HG02610 (cell line): Measurements from ENCODE around the gene PLIN4.

Experiments
- ATAC-seq: cut with Tn5 transposase; IDR thresholded peaks from one replicate; pipeline ENCODE4 v1.9.1; 2021; ENCODE audit warnings: mild to moderate bottlenecking, moderate library complexity; ENCODE audit not compliant: unreplicated experiment

Gene PLIN4

GRCh38 chr19:4456843-4457653 lies 61.2 kb downstream of the PLIN4 start:
- no peak for ATAC-seq

GRCh38 chr19:4456476-4456842 lies 61.8 kb downstream of the PLIN4 start:
- no peak for ATAC-seq

DNA sequence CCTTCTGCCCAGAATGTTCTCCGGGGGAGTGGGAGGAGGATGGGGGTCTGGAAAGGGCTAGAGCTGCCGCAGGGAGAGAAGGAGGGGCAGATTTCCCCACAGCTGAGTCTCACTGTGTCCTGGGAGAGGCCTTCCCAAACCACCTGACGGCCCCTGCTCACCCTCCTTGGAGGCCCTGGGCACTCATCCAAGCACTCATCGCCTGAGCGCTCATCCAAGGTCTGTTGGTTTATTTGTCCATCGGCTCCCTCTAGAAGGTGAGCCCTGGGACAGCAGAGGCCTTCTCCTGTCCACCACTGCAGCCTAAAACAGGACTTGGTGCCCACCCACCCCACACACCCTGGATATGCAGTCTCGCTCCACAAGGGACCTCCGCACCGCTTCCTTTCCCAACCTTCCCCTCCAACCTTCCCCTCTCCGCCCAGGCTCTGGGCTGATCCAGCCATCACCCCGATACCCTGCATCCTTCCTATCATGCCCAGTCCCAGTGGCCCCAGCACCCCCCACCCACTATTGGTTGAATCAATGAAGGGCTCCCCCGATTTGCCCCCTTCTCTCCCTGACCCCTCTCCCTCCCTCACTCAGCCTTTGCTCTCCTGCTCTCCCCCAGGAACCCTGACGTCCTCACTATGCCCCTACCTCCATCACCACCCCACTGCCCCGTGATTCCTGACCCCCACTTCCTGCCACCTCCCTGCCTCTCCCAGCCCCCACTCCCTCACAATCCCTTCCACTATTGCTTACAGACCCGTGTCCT lies 62.4 kb downstream of the PLIN4 start:
- ATAC-seq, result no peak

DNA sequence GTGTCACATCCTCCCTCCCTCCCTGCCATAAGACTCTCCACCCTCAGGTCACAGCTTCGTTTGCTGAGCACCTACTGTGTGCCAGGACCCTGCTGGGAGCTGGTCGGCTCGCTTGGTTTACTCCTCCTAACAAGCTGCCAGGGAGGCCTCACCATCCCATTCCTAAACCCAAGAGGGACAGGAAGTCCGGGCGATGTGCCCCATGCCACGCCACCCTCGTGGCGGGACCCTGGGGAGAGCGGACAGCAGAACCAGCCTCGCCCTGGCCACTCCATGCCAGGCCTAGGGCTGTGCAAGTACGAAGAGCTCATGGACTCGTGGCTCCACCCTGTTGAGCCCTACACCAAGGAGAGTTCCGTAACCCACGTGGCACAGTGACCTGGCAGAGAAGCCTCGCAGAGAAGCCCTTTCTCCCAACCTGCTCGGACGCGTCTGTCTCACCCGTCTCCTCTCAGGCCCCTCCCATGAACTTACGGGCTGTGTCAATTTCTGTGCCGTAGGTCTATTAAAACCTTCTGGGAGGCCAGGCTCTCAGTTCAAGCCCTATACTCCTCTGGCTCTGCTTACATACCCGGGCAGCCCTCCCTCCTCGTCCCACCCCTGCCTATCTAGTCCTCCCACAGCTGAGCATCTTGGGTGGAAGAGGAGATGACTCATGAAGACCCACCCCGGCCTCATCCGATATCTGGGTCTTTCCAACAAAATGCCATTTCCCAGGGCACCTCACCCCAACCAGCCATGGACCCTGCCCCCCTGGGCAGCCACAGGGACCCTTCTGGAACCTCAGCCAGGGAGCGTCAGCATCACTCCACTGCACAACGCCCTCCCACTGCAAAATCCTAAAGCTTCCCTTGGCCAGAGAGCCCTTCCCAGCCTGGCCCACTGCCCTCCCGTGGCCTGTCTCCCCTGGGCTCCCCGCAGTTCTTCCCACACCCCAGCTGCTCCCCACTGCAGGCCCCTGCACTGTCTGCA lies 63.3 kb downstream of the PLIN4 start:
- ATAC-seq, result no peak

GRCh38 chr19:4453232-4454179 lies 64.8 kb downstream of the PLIN4 start:
- no peak for ATAC-seq

DNA sequence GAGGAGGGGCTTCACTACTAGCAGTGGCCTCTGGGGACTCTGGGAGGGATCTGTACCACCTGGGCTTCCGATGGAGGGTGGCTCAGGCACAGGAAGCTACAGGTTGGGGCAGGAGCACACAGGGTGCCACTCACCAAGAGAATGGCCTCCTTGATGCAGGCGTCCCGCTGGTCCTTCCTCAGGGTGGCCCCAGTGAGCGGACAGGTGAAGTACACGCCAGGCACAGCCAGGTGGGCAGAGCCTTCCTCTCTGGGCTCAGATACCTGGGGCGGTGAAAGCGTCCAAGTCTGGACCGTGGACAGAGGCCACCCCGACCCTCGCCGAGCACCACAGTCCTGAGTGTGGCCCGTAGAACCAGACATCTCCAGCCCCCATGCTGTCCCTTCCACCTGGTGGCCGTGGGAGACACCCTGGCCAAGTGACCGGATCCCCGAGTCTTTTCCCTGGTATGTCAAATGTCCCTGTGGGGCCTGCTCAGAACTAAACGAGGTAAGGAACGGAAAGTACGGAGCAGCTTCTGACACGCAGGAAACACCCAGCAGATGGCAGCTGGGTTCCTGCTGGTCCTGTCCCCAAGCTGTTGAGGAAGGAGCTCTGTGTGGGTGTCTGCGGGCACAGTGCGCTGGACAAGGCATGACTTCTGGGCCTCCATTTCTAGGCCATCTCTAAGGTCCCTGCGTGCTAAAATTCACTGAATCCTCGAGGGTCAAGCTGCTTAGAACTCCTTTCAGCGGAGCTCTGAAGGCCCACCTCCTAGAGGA lies 65.9 kb downstream of the PLIN4 start:
- ATAC-seq, result no peak
